GM19438 (cell line): ENCODE data around the gene MIDN.

Experiments
- ATAC-seq: cut with Tn5 transposase; IDR thresholded peaks from one replicate; pipeline ENCODE4 v1.9.1; 2021; ENCODE audit warnings: low read depth; ENCODE audit not compliant: unreplicated experiment

The MIDN gene

GRCh38 chr19:1278713-1279660 is 30.6 kb downstream of the MIDN start:
- ATAC-seq = no peak

DNA sequence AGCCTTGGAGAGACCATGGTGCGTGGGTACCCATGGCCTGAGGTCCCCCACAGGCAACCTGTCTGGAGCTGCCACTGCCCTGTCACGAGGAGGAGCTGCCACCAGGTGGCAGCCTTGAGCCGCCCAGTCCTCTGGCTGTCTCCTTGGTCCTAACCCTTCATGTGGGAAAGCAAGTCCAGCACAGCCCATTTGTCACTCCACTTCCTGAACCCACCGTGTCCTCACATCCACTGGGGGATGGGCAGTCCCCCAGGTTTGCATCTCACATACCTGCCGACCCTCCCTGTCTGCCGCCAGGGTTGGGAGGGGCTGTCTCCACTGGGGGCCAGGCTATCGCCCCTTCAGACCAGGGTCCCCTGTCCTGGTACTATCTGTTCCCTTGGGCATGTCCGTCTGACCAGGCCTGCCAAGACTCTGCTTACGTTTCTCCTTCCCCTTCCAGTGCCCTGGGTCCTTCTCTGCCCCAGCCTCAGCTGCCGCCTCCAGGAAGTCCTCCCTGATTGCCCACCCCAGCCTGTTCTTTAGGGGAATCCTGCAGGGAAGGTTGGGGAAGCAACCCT is 31.5 kb downstream of the MIDN start:
- no peak for ATAC-seq

DNA sequence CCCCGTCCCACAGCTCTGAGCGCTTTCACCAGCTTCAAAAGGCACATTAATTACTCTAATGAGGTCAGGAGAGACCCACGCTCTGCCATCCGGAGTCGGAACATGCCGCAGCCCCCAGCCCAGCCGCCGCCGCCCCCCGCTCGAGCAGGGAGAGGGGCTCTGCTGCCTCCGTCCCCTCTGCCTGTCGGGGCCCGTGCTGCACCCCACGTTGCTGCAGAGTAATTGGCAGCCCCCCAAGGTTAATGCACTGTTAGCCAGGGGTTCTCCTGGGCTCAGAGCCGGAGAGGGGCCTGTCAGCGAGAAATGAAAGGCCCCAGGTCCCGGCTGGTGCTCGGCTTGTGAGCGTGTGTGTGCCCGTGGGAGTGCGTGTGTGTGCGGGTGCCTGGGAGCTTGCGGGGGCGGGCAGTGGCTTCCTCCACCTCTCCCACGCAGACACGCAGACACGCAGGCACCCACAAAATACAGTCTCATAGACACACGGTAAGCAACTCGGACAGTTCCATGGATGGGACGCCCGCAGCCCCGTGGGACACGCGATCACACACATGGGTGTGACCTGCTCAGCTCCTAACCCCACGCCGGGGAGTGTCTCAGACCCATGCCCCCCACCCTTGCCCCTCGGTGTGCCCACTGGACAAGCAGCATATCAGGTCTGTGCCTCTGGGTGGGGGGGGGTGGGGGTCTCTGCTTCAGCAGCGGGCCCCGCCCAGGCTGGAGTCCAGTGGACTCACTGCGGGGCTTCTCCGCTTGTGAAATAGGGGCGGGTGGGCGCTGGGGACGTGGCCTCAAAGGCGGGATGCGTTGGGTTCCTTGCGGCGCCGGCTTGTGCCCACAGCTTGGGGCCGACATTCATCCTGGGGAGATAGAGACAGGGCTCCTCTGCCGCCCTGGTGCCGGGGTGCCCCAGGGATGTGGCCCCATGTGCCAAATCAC is 32.5 kb downstream of the MIDN start:
- ATAC-seq = no peak

GRCh38 chr19:1281569-1282287 is 33.3 kb downstream of the MIDN start:
- ATAC-seq = no peak

GRCh38 chr19:1282588-1283206 is 34.3 kb downstream of the MIDN start:
- no peak for ATAC-seq

DNA sequence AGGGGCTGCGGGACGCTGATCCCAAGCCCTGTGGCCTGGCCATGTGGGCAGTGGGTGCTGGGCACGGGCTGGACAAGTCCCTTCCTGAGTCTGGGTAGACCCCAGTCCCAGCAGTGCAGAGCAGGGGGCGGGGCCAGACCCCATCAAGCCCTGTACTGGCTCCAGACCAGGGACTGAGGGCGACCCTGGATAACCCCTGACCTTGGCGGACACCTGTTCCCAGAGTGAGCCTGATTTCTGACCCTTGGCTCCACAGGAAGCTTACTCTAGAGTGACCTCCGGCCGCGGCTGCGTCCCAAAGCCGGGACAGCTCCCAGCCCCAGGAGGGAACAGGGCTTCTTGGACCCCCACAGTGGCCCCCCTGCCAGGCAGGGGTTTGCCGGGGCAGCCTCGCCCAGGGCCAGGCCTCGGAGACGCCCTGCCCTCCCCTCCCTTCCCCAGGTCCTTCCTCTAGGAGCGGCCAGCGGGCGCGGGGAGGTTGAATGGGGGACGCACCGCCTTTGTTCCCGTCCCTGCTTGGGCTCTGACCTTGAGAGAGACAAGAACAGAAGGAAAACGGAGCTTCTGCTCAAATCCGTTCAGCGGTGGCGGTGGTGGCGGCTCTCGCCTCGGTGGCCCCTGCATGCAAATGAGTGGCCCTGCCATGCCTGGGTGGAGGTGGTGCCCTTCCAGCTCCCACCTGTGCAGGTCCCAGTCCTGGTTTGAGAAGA is 35.0 kb downstream of the MIDN start:
- no peak for ATAC-seq

GRCh38 chr19:1283917-1284292 is 35.5 kb downstream of the MIDN start:
- no peak for ATAC-seq

- ATAC-seq = no peak
Measured at GRCh38 chr19:1284293-1284978, 36.1 kb downstream of the MIDN start.

DNA sequence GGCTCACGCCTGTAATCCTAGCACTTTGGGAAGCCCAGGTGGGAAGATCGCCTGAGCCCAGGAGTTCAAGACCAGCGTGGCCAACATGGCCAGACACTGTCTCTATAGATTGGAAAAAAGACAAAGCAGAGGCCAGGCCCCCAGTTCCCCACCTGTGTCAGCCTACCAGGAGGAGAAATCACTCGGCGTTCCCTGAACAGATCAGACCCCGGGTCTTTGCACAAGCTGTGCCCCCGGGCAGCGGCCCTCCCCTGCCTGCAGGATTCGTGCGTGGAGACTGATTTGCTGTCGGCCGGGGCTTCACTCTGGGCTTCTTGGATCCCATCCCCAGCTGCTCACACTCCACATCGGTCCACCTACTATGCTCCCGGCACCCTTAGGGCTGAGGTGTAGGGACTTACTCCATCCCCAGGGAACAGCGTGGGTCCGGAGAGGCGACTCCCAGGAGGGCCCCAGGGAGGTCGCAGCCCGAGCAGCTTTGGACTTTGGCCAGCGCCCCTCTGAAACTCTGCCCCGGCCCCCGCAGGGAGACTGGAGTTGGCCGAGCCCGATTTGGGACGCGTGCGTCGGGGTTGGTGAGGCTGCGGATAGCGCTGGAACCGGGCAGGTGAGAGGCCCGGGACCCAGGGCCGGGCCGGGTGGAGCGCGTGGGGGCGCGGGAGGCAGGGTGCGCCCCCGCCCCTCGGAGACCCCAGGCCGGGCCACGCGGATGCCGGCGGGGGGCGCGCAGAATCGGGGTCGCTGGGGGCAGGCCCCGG is 36.8 kb downstream of the MIDN start:
- no peak for ATAC-seq

DNA sequence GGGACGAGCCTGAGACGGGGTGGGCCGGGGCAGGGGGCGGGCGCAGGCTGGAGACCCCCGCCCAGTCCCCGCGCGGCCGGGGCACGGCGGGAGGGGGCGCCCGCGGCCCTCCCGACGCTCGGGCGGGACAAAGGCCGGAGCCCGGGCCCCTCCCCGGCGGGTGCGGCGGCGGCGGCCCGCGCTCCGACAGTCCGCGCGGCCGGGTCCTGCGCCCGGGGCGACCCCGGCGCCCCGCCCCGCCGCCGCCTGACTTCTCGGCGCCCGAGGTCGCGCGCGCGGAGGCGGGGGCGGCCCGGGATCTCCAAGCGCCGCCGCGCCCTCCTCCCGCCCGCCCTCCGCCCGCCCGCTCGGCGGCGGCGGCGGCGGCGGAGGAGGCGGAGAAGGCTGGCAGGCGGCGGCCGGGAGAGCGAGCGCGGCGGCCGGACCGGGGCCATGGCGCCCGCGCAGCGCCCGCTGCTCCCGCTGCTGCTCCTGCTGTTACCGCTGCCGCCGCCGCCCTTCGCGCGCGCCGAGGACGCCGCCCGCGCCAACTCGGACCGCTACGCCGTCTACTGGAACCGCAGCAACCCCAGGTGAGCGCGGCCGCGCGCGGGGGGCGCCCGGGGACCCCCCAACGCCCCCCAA is 37.5 kb downstream of the MIDN start, which contains the start of gene EFNA2:
Gene EFNA2, plus strand, starts transcription at position 137 of the 624 bp plus-strand sequence. Its CDS starts 296 bp downstream, at position 433.
- no peak for ATAC-seq

DNA sequence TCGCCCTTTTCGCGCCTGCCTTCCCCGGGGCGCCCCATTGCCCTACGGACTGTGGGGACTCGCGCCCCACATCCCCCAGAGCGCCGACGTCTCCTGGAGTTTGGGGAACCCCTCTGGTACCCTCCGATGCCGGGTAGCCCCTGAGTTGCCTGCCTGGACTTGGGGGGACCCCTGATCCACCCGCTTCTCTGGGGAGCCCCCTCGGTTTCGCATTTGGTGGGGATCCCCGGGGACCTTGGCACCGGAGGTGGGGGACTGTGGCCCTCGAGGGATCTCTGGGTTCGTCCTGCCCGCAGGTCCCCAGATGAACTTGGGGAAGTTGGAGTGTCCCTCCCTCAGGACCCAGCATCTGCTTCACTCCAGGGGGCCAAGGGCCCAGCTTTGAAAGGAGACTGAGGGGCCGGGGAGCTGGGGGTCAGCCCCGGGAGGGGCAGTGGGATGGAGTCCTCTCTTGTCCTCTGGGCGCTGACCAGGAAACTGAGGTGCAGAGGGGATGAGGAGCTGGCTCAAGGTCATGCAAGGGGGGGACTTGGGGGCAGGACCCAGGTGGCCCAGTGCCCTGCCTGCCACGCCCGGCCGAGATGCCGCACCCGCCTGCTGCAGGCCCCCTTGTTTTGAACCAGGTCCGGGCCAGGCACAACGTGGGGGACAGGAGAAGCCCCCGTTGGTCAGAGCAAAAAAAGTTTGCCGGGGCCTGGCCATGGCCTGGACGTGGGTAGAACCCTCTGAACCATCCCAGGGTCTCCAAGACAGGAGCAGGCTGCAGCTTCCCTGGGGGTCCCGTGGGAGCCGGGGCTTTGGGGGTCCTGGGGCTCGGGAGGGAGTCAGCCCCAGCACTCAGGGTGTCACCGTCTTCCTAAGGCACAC is 38.3 kb downstream of the MIDN start:
- no peak for ATAC-seq

DNA sequence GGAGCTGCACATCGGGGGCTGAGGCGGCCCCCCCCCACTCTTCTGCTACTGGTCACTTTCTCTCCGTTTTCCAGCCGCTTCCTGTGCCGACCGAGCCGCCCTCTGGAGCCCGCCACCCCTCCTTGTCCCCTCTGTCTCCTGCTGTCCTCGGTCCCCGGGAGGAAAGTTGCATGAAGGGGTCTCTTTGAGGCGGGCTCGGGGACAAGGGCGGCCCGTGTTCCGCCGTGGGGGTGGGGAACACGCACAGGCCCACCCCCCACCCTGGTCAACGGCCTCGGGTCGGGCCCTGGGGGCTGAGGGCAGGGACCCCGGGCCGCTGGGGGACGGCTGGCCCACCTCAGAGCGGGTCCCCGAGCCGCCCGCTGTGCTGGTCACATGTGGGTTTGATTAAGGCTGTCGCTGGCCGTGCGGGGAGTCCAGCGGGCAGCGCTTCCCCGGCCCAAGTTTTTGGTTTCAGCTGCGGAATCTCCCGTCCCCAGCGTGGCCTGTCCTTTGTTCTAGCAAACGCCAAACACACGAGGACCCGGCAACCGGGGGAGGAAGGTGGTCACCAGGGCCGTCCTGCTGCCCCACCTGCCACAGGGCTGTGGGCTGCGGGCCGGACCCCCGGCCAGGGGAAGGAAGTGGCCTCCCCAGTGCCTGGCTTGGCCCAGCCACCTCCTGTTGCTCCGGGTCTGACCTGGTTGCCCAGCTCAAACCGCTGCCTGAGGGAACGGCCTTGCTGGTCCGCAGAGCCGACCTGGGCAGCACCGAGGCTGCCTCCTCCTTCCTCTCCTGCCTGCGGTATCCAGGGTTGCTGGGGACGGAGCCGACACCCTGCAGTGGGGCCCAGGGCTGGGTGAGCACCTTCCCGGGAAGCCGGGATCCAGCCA is 39.2 kb downstream of the MIDN start:
- ATAC-seq = no peak

- no peak for ATAC-seq
Measured at GRCh38 chr19:1288226-1288612, 39.8 kb downstream of the MIDN start.

DNA sequence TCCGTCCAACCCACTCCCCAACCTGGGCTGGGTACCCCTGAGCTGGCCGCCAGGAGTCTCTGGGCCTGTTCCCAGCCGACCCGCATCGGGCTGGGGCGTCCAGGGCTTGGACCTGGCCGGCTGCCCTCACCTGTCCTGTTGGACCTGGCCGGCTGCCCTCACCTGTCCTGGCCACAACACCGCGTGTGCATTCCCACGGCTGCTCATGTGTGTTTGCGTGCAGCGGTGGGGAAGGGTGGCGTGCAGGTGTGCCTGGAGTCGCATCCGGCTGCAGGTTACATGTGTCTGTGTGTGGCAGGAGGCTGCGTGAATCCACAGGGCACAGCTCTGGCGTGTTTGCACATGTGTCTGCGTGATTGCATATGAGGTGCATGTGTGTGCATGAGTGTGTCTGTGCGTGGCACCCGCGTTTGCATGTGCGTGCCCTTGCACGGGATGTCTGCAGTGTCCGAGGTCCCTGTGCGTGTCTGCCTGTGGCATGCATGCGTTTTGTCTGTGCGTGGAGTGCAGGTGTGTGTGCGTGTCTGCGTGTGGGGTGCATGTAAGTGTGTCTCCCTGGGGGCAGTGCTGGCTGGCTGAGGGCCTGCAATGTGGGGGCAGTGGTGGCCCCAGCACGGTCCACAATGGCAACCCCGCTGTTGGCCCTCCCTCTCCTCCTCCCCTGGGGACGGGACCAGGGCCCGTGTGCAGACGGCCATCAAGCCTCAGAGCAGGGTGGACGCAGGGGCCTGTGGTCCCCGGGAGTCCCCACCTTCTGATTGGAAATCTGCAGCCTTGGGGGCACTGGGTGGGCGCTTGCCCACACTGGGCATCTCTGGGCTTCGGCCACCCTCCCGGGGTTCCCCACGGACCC is 40.7 kb downstream of the MIDN start:
- no peak for ATAC-seq

DNA sequence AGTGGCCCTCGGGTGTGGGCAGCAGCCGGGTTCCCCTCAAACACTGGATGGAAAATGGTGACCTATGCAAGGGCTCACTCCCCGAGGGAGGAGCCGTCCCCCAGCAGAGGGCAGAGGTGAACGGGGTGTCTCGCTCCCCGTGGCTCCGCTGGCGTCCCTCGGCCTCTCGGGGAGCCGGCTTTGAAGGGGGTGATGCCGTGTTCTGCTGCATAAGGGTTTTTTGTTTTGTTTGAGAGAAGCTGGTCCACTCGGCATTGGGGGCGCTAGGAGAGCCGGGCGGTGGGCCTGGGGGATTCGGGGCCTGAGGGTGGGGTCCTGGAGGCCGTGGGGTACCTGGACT is 41.3 kb downstream of the MIDN start:
- no peak for ATAC-seq
